MM.1S (cell line): ENCODE data around the gene FGGY.

Experiments used
- EZH2 ChIP-seq: fragments of 300-600 bp; sonication (generic); optimal IDR thresholded peaks from 2 replicates; pipeline ENCODE3; 2017; ENCODE audit warnings: low read depth, mild to moderate bottlenecking, antibody characterized with exemption, low read length, mixed read lengths
- EZH2phosphoT487 ChIP-seq: fragments of 300-600 bp; sonication (generic); IDR thresholded peaks from 2 replicates; pipeline ENCODE4 v1.6.1; 2018; ENCODE audit warnings: antibody characterized with exemption, low read length
- TF ChIP-seq, protein P1 (sequence below): fragments of 300-600 bp; sonication (generic); IDR thresholded peaks from 2 replicates; pipeline ENCODE4 v1.5.1; 2016; ENCODE audit warnings: antibody characterized with exemption, low read length, mixed read lengths

DNA sequence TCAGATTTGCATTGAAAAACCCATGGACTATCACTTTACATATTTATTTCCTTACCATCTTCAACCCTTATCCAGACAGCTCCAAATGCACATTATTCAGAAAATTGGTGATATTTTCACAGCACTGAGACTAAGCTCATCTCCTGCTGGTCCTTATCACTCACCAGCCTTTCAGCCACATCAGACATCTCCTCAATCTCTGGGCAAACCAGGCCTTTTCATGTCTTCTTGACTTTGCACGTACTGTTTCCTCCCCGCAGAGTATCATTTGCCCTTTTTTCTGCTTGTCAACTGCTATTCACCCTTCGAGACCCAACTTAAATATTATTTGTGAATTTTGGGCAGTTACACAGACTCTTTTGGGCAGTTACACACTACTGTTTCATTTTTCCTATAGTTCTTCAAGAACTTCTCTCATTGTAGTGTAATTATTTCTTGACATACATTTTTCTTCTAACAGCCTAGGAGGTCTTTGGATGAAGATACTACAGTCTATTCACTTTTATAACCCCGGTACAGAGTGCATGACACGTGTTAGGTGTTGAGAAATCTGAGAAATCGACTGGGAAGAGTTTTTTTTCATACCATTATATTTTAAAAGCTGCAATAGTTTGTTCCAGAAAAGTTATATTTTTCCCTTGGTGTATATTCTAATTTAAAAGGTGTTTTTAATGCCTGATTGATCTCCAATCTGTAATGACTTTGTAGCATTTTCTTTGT is 98.0 kb downstream of the FGGY start:
- TF ChIP-seq, protein P1, sequence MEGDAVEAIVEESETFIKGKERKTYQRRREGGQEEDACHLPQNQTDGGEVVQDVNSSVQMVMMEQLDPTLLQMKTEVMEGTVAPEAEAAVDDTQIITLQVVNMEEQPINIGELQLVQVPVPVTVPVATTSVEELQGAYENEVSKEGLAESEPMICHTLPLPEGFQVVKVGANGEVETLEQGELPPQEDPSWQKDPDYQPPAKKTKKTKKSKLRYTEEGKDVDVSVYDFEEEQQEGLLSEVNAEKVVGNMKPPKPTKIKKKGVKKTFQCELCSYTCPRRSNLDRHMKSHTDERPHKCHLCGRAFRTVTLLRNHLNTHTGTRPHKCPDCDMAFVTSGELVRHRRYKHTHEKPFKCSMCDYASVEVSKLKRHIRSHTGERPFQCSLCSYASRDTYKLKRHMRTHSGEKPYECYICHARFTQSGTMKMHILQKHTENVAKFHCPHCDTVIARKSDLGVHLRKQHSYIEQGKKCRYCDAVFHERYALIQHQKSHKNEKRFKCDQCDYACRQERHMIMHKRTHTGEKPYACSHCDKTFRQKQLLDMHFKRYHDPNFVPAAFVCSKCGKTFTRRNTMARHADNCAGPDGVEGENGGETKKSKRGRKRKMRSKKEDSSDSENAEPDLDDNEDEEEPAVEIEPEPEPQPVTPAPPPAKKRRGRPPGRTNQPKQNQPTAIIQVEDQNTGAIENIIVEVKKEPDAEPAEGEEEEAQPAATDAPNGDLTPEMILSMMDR, result no peak
- TF ChIP-seq EZH2 (no peak), EZH2phosphoT487 (no peak)
